ENCODE results near the gene CLMN. TPM values are rescaled to one million over a fixed set of nuclear protein-coding genes. Genes with fewer than 3 reads are reported as not detected.

The CLMN gene
- total and polyA plus RNA-seq, 2 of the 8 experiments (the other 6 are each of a cell fraction or from before 2014, with no cell fraction given): 1.6 to 8.2 TPM

DNA sequence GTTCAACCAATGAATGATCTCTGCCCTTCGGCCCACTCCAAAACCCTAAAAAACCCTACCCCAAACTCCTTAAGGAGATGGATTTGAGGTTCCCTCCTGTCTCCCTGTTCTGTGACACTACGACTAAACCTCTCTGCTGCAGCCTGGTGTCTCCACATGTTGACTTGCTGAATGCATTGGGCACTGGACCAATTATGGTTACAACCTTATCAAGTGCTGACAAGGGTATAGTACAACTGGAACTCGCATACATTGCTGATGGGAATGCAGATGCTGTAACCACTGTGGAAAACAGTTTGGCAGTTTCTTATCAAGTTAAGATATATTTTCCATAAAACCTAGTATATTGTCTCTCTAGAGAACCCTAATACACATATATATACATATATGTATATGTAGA, 156.0 kb downstream of the CLMN start:
- ChIA-PET POLR2A (ENCODE audit: partially characterized antibody) (interaction anchor here (1.2 kb wide), 1 partner anchor 11 kb away, joined by 3 read pairs; no protein-coding TSS in a partner anchor), CTCF (ENCODE audit: partially characterized antibody) (interaction anchor here (1.4 kb wide), 1 partner anchor 92 kb away, joined by 4 read pairs; no protein-coding TSS in a partner anchor)
- H3K9ac ChIP-seq (replicated peaks in 1 of 4; ENCODE audit: extremely low read depth in 1 of 4, low read depth in 3 of 4, low read length in 3 of 4): no peak overlapping the region
- H3K4me2 ChIP-seq (ENCODE audit: insufficient read depth in 1 of 2, low read depth in 2 of 2, low read length in 2 of 2): no peak overlapping the region
- no peak overlapping the region for H2AFZ ChIP-seq (ENCODE audit: low read length)
- no peaks in the 10 kb centered on the region for H3K23me2 ChIP-seq (ENCODE audit: low read depth, low read length)
- H4K91ac ChIP-seq (replicated peaks; ENCODE audit: insufficient read length, low read length): no peak overlapping the region
- H4K8ac ChIP-seq (ENCODE audit: extremely low read depth, insufficient read depth, low read length): no peak overlapping the region
- H3K27ac ChIP-seq (ENCODE audit: low read depth, low read length): no peak overlapping the region
- no peaks in the 10 kb centered on the region for H3K79me1 ChIP-seq (ENCODE audit: low read depth, low read length)
- WGBS, 2 experiments (ENCODE audit: extremely low coverage in 1 of 2, insufficient coverage in 1 of 2, insufficient read length in 1 of 2, insufficient replicate concordance in 2 of 2, low coverage in 1 of 2, low lambda C conversion rate in 2 of 2, missing lambda C conversion rate in 1 of 2): 98% methylated on average over 3 of the region's 3 CpGs; no CpG with 5 or more reads in 1 of the 2 experiments
- H3K56ac ChIP-seq (replicated peaks; ENCODE audit: insufficient read length, low read depth, low read length): no peak overlapping the region
- H2BK12ac ChIP-seq (ENCODE audit: low read depth, low read length): no peak overlapping the region
- H3K23ac ChIP-seq (ENCODE audit: insufficient read length): no peak overlapping the region
- no peak for DNase-seq (ENCODE audit: low read depth in 1 of 2, low spot score in 2 of 2)
- no peak overlapping the region for H2BK20ac ChIP-seq (ENCODE audit: low read length)
- H3K4me3 ChIP-seq (ENCODE audit: extremely low read depth in 1 of 4, insufficient read depth in 2 of 4, low read depth in 3 of 4, low read length in 4 of 4): no peak overlapping the region
- H3K27me3 ChIP-seq (replicated peaks in 1 of 4; ENCODE audit: control insufficient read depth in 3 of 4, extremely low read depth in 1 of 4, insufficient read depth in 3 of 4, low read length in 3 of 4): no peaks in the 10 kb centered on the region
- H2BK15ac ChIP-seq (ENCODE audit: low read length): no peak overlapping the region
- no peak for FAIRE-seq
- no peak overlapping the region for H2AK5ac ChIP-seq (ENCODE audit: low read depth, low read length)
- TF ChIP-seq POLR2A (IDR thresholded peaks at IDR 0.05; ENCODE audit: control extremely low read depth in 1 of 2, low read depth in 2 of 2, low read length in 2 of 2): no peak
- no peak for TF ChIP-seq RBBP5 (IDR thresholded peaks at IDR 0.05; ENCODE audit: borderline replicate concordance, low read depth, low read length)
- TF ChIP-seq CREB1 (IDR thresholded peaks at IDR 0.05): no peak
- TF ChIP-seq YY1 (IDR thresholded peaks at IDR 0.05; ENCODE audit: low read depth, low read length): no peak
- TF ChIP-seq BACH1 (IDR thresholded peaks at IDR 0.05; ENCODE audit: low read length): no peak
- TF ChIP-seq SIX5 (IDR thresholded peaks at IDR 0.05; ENCODE audit: low read depth, low read length): no peak
- TF ChIP-seq NRF1 (IDR thresholded peaks at IDR 0.05; ENCODE audit: low read depth, low read length): no peak
- no peak for TF ChIP-seq RNF2 (IDR thresholded peaks at IDR 0.05; ENCODE audit: borderline replicate concordance, low read depth, low read length, missing control alignments, poor library complexity, severe bottlenecking)
- TF ChIP-seq MAFK (IDR thresholded peaks at IDR 0.05; ENCODE audit: low read depth, low read length): no peak
- H3K18ac ChIP-seq (ENCODE audit: extremely low read depth, low read length): no peak overlapping the region
- H2BK120ac ChIP-seq (replicated peaks; ENCODE audit: low read depth, low read length): no peak overlapping the region
- H3K4me1 ChIP-seq (replicated peaks in 1 of 4; ENCODE audit: control insufficient read depth in 3 of 4, insufficient read depth in 4 of 4, low read length in 3 of 4): peaks cover 0 to 3% (median 2%) of the 10 kb centered on the region in 4 experiments; a peak in 1 of 7 replicates
- H3K14ac ChIP-seq (ENCODE audit: insufficient read length): no peak overlapping the region
- no peak overlapping the region for H2BK5ac ChIP-seq (ENCODE audit: low read depth, low read length)
- H3K9me3 ChIP-seq (ENCODE audit: insufficient read depth in 2 of 2, low read depth in 1 of 2, low read length in 1 of 2): peaks cover 4 to 5% of the 10 kb centered on the region in 2 experiments; a peak in 2 of 4 replicates
- H3K79me2 ChIP-seq (ENCODE audit: control insufficient read depth in 1 of 2, insufficient read depth in 2 of 2, low read length in 2 of 2): no peaks in the 10 kb centered on the region
- H4K20me1 ChIP-seq (replicated peaks in 1 of 2; ENCODE audit: control insufficient read depth in 1 of 2, insufficient read depth in 2 of 2, low read length in 2 of 2): no peaks in the 10 kb centered on the region
- no peaks in the 10 kb centered on the region; a peak in 1 of 8 replicates for H3K36me3 ChIP-seq (ENCODE audit: control insufficient read depth in 2 of 4, insufficient read depth in 4 of 4, low read length in 3 of 4)
- H4K5ac ChIP-seq (ENCODE audit: insufficient read length, low read depth, low read length): no peak overlapping the region
- no peak overlapping the region for H3K4ac ChIP-seq (replicated peaks; ENCODE audit: insufficient read length, low read depth, low read length)

All from H1 (cell line).